K562 (cell line): ENCODE measurements around the gene PROP1. TPM values are rescaled to one million over a fixed set of nuclear protein-coding genes. Genes with fewer than 3 reads are reported as not detected.
"Not testable (repeated sequence)": the region's sequence is repeated elsewhere in the genome, so short reads cannot be mapped to it uniquely, and the experiment has no call there.

Experiments used
- ATAC-seq: fragments of 200-7000 bp; cut with Tn5 transposase; 3 replicates; pipeline ENCODE4 v1.9.1; 2020; ENCODE audit warnings: moderate library complexity
- BruUV-seq: library from RNA; stranded (reverse); fragments of 400-500 nt; replicated peaks from 2 replicates; lab custom pipeline; 2021; lab: Mats Ljungman, UMichigan
- CTCF ChIA-PET: fragments of 300-600 bp; formaldehyde crosslinking; extraction: SDS; loops from one replicate; lab custom pipeline; 2021; ENCODE audit warnings: low intra/inter-chr PET ratio; lab: Yijun Ruan, JAX
- POLR2A ChIA-PET: fragments of 300-600, 350-650 bp; sonication (Branson Sonifier 250); formaldehyde crosslinking; extraction: SDS; loops from one replicate; lab custom pipeline; 2021; ENCODE audit warnings: antibody characterized with exemption, inconsistent platforms; lab: Yijun Ruan, JAX
- DNase-seq, 4 experiments: peaks; one replicate each; pipeline versions ENCODE4 v3.0.0 to v3.0.0-alpha.2; 2011 to 2018; ENCODE audit warnings: low spot score in 3 of 4, mixed read lengths in 3 of 4; ENCODE audit errors: extremely low read depth in 1 of 4
- FAIRE-seq: peaks from 2 replicates; lab custom pipeline; 2011; peaks lifted over from hg19 to GRCh38; lab: Jason Lieb, UNC
- H2AFZ ChIP-seq: 2 replicates; pipeline ENCODE4 v1.6.0; 2011; ENCODE audit warnings: low read depth, low read length, control low read depth, inconsistent platforms
- H3K27ac ChIP-seq: fragments of 200-600 bp; 3 replicates; pipeline ENCODE4 v1.8.0; 2011; ENCODE audit warnings: low read depth, mild to moderate bottlenecking, control low read depth, inconsistent platforms, low read length, moderate library complexity, mixed read lengths; ENCODE audit errors: extremely low read depth
- H3K27me3 ChIP-seq, 2 experiments: fragments of 300-600 bp in 1 of 2; 2 replicates in 1 of 2; 3 replicates in 1 of 2; pipeline versions ENCODE4 v1.6.0 to v1.8.0; 2011; ENCODE audit warnings: inconsistent platforms in 2 of 2, low read length in 2 of 2, mild to moderate bottlenecking in 1 of 2, mixed read lengths in 1 of 2, moderate library complexity in 1 of 2; ENCODE audit not compliant: control insufficient read depth in 2 of 2, insufficient read depth in 2 of 2
- H3K36me3 ChIP-seq: fragments of 300-600 bp; 3 replicates; pipeline ENCODE4 v1.8.0; 2011; ENCODE audit warnings: mild to moderate bottlenecking, low read length, inconsistent platforms; ENCODE audit not compliant: control insufficient read depth, insufficient read depth
- H3K4me1 ChIP-seq, 2 experiments: fragments of 200-600 bp in 1 of 2; replicated peaks in 1 of 2; 2 replicates in 1 of 2; 3 replicates in 1 of 2; pipeline versions ENCODE4 v1.5.1 to v1.8.0; 2011; ENCODE audit warnings: inconsistent platforms in 2 of 2, low read length in 2 of 2, mild to moderate bottlenecking in 1 of 2, mixed read lengths in 1 of 2, moderate library complexity in 1 of 2; ENCODE audit not compliant: control insufficient read depth in 2 of 2, insufficient read depth in 2 of 2
- H3K4me2 ChIP-seq: 2 replicates; pipeline ENCODE4 v1.6.1; 2011; ENCODE audit warnings: low read length, control low read depth, inconsistent platforms, mixed read lengths; ENCODE audit not compliant: insufficient read depth
- H3K4me3 ChIP-seq: fragments of 200-600 bp; sonication (generic), shearing (Covaris generic); 2 replicates; pipeline ENCODE4 v1.5.1; 2016; ENCODE audit warnings: control low read depth, inconsistent platforms
- H3K79me2 ChIP-seq: fragments of 200-600 bp; 3 replicates; pipeline ENCODE4 v1.8.0; 2011; ENCODE audit warnings: low read length, inconsistent platforms; ENCODE audit not compliant: control insufficient read depth, insufficient read depth
- H3K9ac ChIP-seq, 2 experiments: 2 replicates each; pipeline versions ENCODE4 v1.6.0 to v1.6.1; 2011; ENCODE audit warnings: low read depth in 2 of 2, low read length in 2 of 2, control low read depth in 1 of 2, inconsistent platforms in 1 of 2, mild to moderate bottlenecking in 1 of 2, mixed read lengths in 1 of 2; ENCODE audit not compliant: insufficient read depth in 1 of 2
- H3K9me1 ChIP-seq: one replicate; pipeline ENCODE4 v1.6.0; 2011; ENCODE audit warnings: inconsistent platforms, mild to moderate bottlenecking, low read length, moderate library complexity; ENCODE audit not compliant: control insufficient read depth, insufficient read depth
- H3K9me3 ChIP-seq: replicated peaks from 2 replicates; pipeline ENCODE4 v1.5.1; 2011; ENCODE audit warnings: low read depth, low read length, inconsistent platforms; ENCODE audit not compliant: control insufficient read depth, insufficient read depth
- H4K20me1 ChIP-seq: replicated peaks from 2 replicates; pipeline ENCODE4 v1.6.1; 2011; ENCODE audit warnings: low read length, inconsistent platforms, mixed read lengths; ENCODE audit not compliant: control insufficient read depth, insufficient read depth
- WGBS: fragments of 100-300 bp; shearing (Covaris generic); methylation state at CpG from one replicate; pipeline ENCODE4 v1.1.6; 2016; ENCODE audit warnings: low coverage, mixed read lengths; ENCODE audit not compliant: insufficient coverage; ENCODE audit errors: missing lambda C conversion rate; 5-methylcytosine and 5-hydroxymethylcytosine counted together
- in situ Hi-C: fragments of 300-500 bp; cut with MboI; formaldehyde crosslinking; loops from 4 replicates; pipeline ENCODE4 v1.15.0; 2018; ENCODE audit warnings: inconsistent platforms, mixed read lengths
- intact Hi-C: fragments of 100-400 bp; cut with micrococcal nuclease; formaldehyde crosslinking; loops from 2 replicates; pipeline ENCODE4 v1.14.2; 2022
- polyA plus RNA-seq, 8 experiments: library from polyadenylated mRNA; depleted of rRNA in 4 of 8; stranded (reverse) in 5 of 8; unstranded in 3 of 8; fragments of >200 nt; fragmentation: Nextera tagmentation in 2 of 8; fragmentation: Illumina TruSeq in 1 of 8; extraction: Ambion mirVana in 2 of 8; extraction: Trizol in 1 of 8; gene quantifications; 2 replicates each; pipeline versions ENCODE4 v1.2.1 to v1.2.3, GENCODE V29; 2011 to 2014; ENCODE audit warnings: inconsistent platforms in 1 of 8, missing spikeins in 1 of 8
- total RNA-seq, 7 experiments: library from RNA; depleted of rRNA in 6 of 7; stranded (reverse); fragments of >200 nt in 6 of 7; fragmentation: Illumina TruSeq in 2 of 7; extraction: Trizol in 2 of 7; gene quantifications; 2 replicates each; pipeline versions ENCODE4 v1.2.1 to v1.2.3, GENCODE V29; 2011 to 2021; ENCODE audit warnings: low replicate concordance in 1 of 7

PROP1 gene
- total and polyA plus RNA-seq, 9 of the 15 experiments (the other 6 are each of a cell fraction or from before 2014, with no cell fraction given), result not detected

GRCh38 chr5:178019379-178020030, 23.5 kb upstream of the PROP1 start:
- POLR2A ChIA-PET, H3K4me3 ChIP-seq, H2AFZ ChIP-seq, FAIRE-seq, H3K4me1 ChIP-seq, BruUV-seq, ATAC-seq, H3K36me3 ChIP-seq, H3K9me1 ChIP-seq, DNase-seq, CTCF ChIA-PET, H4K20me1 ChIP-seq, H3K27ac ChIP-seq, H3K9me3 ChIP-seq, intact Hi-C loops, H3K79me2 ChIP-seq, in situ Hi-C loops, H3K9ac ChIP-seq, H3K4me2 ChIP-seq, H3K27me3 ChIP-seq: not testable (repeated sequence)
- WGBS, result 13% methylated on average over 1 of the region's 11 CpGs

- H3K36me3 ChIP-seq, H3K27ac ChIP-seq, in situ Hi-C loops, H3K79me2 ChIP-seq, intact Hi-C loops, ATAC-seq, H3K9me3 ChIP-seq, H3K4me3 ChIP-seq, DNase-seq, H2AFZ ChIP-seq, FAIRE-seq, H3K4me1 ChIP-seq, BruUV-seq, H3K9me1 ChIP-seq, CTCF ChIA-PET, H3K9ac ChIP-seq, H4K20me1 ChIP-seq, H3K27me3 ChIP-seq, POLR2A ChIA-PET, H3K4me2 ChIP-seq: not testable (repeated sequence)
- WGBS, result 0% methylated on average over 2 of the region's 2 CpGs
Observed at GRCh38 chr5:178012758-178013157, 16.7 kb upstream of the PROP1 start.

- CTCF ChIA-PET, FAIRE-seq, H3K9ac ChIP-seq, H3K9me1 ChIP-seq, ATAC-seq, H3K4me1 ChIP-seq, H3K4me2 ChIP-seq, H3K36me3 ChIP-seq, H3K27me3 ChIP-seq, in situ Hi-C loops, H3K9me3 ChIP-seq, H2AFZ ChIP-seq, H3K4me3 ChIP-seq, H3K79me2 ChIP-seq, DNase-seq, H4K20me1 ChIP-seq, H3K27ac ChIP-seq, POLR2A ChIA-PET, BruUV-seq, intact Hi-C loops: not testable (repeated sequence)
- WGBS, result 0% methylated on average over 4 of the region's 4 CpGs
Observed at GRCh38 chr5:178011816-178012554, 15.9 kb upstream of the PROP1 start.
